ENCODE data around the gene ROBO2.
A peak's percentile ranks its signal among the peaks of the same experiment; 100 is the strongest.
"Not testable (repeated sequence)": the region's sequence is repeated elsewhere in the genome, so short reads cannot be mapped to it uniquely, and the experiment has no call there.

ROBO2 gene

DNA sequence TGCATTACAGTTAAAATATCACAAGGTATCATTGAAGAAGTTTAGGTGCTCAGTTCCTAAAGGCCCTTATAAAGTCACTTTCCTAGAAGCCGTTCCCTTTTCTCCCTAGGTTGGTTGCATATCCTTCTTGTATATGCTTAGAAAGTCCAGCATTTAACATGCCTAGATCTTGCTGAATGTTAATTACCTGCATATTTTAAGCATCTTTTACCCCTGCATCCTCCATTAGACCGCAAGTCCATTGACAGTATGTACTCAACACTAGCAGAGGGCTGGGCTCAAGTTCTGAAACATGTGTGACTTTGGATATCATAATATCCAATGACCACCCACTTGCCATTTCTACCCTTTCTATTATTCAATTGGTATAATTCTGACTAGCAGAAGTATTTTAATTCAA lies 336.6 kb downstream of the ROBO2 start:
- WGBS, 2 experiments = 94 to 100% methylated on average over 2 of the region's 2 CpGs
- Histone ChIP-seq H3K9me3 (ENCODE audit: control insufficient read depth, low read length) (no peaks in the 10 kb centered on the region), H3K4me1 (ENCODE audit: control insufficient read depth, insufficient read depth, low read length) (no peaks in the 10 kb centered on the region), H3K27ac (ENCODE audit: insufficient read depth, low read depth, low read length, poor library complexity, severe bottlenecking) (no peak overlapping the region), H3K27me3 (ENCODE audit: control insufficient read depth, insufficient read depth, low read length, poor library complexity, severe bottlenecking) (no peaks in the 10 kb centered on the region), H3K4me3 (ENCODE audit: insufficient read depth, low read depth, low read length) (no peak overlapping the region), H3K36me3 (ENCODE audit: control insufficient read depth, insufficient read depth, low read length) (no peaks in the 10 kb centered on the region)

GRCh38 chr3:77377717-77378116 lies 337.8 kb downstream of the ROBO2 start:
- no peaks in the 10 kb centered on the region for H3K36me3 ChIP-seq (ENCODE audit: control insufficient read depth, insufficient read depth, low read length)
- no peak overlapping the region for H3K4me3 ChIP-seq (ENCODE audit: insufficient read depth, low read depth, low read length)
- no peak overlapping the region for H3K27ac ChIP-seq (ENCODE audit: insufficient read depth, low read depth, low read length, poor library complexity, severe bottlenecking)
- H3K4me1 ChIP-seq (ENCODE audit: control insufficient read depth, insufficient read depth, low read length) = no peaks in the 10 kb centered on the region
- 93 to 100% methylated on average over 1 of the region's 1 CpG for WGBS, 2 experiments
- no peaks in the 10 kb centered on the region for H3K9me3 ChIP-seq (ENCODE audit: control insufficient read depth, low read length)
- H3K27me3 ChIP-seq (ENCODE audit: control insufficient read depth, insufficient read depth, low read length, poor library complexity, severe bottlenecking) = no peaks in the 10 kb centered on the region

DNA sequence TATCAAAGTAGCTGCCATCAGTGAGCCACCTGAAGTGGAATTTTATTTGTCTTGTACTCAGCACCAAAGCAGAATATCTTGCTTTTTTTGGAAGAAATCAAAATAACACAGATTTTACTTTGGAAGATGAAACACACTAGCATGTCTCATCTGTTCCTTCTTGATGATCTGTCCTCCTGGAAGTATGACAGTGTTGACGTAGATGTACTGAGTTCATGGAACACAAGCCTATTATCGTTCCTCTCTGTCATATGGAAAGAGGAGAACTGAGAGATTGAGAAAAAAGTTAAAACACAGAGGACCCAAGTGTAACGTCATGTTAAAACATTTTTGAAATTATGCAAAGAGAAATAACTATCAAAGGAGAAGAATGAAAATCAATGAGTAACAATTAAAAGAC lies 340.2 kb downstream of the ROBO2 start:
- WGBS, 2 experiments = 95 to 96% methylated on average over 3 of the region's 3 CpGs
- no peak overlapping the region for H3K27ac ChIP-seq (ENCODE audit: insufficient read depth, low read depth, low read length, poor library complexity, severe bottlenecking)
- no peaks in the 10 kb centered on the region for H3K4me1 ChIP-seq (ENCODE audit: control insufficient read depth, insufficient read depth, low read length)
- H3K9me3 ChIP-seq (ENCODE audit: control insufficient read depth, low read length) = no peaks in the 10 kb centered on the region
- H3K4me3 ChIP-seq (ENCODE audit: insufficient read depth, low read depth, low read length) = no peak overlapping the region
- no peaks in the 10 kb centered on the region for H3K36me3 ChIP-seq (ENCODE audit: control insufficient read depth, insufficient read depth, low read length)
- H3K27me3 ChIP-seq (ENCODE audit: control insufficient read depth, insufficient read depth, low read length, poor library complexity, severe bottlenecking) = no peaks in the 10 kb centered on the region

DNA sequence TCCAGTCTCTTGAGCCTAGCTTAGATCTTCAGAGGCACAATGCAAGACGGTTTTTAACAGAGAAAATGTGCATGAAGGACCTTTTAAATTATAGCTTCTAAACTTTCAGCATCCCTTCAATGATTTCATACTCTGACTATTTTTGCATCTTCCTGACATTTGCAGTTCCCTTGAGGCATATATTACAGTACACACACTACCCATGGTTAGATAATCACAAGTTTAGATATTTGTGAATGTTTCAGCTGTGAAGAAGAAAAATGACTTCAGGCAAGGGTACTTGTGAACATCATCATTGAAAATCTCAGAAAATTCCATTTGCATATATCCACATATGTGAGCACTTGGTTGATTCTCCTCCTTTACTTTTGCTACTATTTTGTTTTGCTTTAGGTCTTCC lies 341.5 kb downstream of the ROBO2 start:
- Histone ChIP-seq H3K36me3 (ENCODE audit: control insufficient read depth, insufficient read depth, low read length) (no peaks in the 10 kb centered on the region), H3K27me3 (ENCODE audit: control insufficient read depth, insufficient read depth, low read length, poor library complexity, severe bottlenecking) (no peaks in the 10 kb centered on the region), H3K9me3 (ENCODE audit: control insufficient read depth, low read length) (no peaks in the 10 kb centered on the region), H3K27ac (ENCODE audit: insufficient read depth, low read depth, low read length, poor library complexity, severe bottlenecking) (no peak overlapping the region), H3K4me3 (ENCODE audit: insufficient read depth, low read depth, low read length) (no peak overlapping the region), H3K4me1 (ENCODE audit: control insufficient read depth, insufficient read depth, low read length) (no peaks in the 10 kb centered on the region)
- 46 to 50% methylated on average over 1 of the region's 1 CpG for WGBS, 2 experiments

DNA sequence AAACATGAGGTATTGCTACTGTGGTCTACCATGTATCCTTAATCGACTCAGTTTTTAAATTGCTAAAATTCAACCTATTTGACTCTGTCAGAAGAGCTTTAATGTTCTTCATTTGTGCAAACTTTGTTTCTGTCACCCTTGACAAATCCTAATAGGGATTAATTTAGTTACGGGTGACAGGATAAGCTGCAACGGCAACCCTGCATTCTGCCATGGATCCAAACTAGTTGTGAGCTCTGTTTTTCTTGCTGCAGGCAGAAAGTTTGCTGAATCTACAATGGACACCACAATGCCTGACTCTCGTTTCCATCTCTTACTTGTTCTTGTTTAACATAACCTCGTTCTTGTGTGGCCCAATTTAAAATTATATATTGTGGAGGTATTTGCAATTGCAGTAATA lies 352.3 kb downstream of the ROBO2 start:
- no peak overlapping the region for H3K4me3 ChIP-seq (ENCODE audit: insufficient read depth, low read depth, low read length)
- H3K9me3 ChIP-seq (ENCODE audit: control insufficient read depth, low read length) = no peaks in the 10 kb centered on the region
- 81% methylated on average over 5 of the region's 5 CpGs for WGBS, 2 experiments
- H3K4me1 ChIP-seq (ENCODE audit: control insufficient read depth, insufficient read depth, low read length) = no peaks in the 10 kb centered on the region
- H3K27ac ChIP-seq (ENCODE audit: insufficient read depth, low read depth, low read length, poor library complexity, severe bottlenecking) = peak overlapping the region; percentile 40
- no peaks in the 10 kb centered on the region for H3K36me3 ChIP-seq (ENCODE audit: control insufficient read depth, insufficient read depth, low read length)
- H3K27me3 ChIP-seq (ENCODE audit: control insufficient read depth, insufficient read depth, low read length, poor library complexity, severe bottlenecking) = no peaks in the 10 kb centered on the region

- Histone ChIP-seq H3K36me3 (ENCODE audit: control insufficient read depth, insufficient read depth, low read length) (no peaks in the 10 kb centered on the region), H3K9me3 (ENCODE audit: control insufficient read depth, low read length) (no peaks in the 10 kb centered on the region), H3K4me1 (ENCODE audit: control insufficient read depth, insufficient read depth, low read length) (no peaks in the 10 kb centered on the region), H3K27ac (ENCODE audit: insufficient read depth, low read depth, low read length, poor library complexity, severe bottlenecking) (no peak overlapping the region), H3K27me3 (ENCODE audit: control insufficient read depth, insufficient read depth, low read length, poor library complexity, severe bottlenecking) (no peaks in the 10 kb centered on the region), H3K4me3 (ENCODE audit: insufficient read depth, low read depth, low read length) (no peak overlapping the region)
- WGBS, 2 experiments = 86 to 94% methylated on average over 5 of the region's 5 CpGs
Measured at GRCh38 chr3:77394046-77394445, 354.1 kb downstream of the ROBO2 start.

DNA sequence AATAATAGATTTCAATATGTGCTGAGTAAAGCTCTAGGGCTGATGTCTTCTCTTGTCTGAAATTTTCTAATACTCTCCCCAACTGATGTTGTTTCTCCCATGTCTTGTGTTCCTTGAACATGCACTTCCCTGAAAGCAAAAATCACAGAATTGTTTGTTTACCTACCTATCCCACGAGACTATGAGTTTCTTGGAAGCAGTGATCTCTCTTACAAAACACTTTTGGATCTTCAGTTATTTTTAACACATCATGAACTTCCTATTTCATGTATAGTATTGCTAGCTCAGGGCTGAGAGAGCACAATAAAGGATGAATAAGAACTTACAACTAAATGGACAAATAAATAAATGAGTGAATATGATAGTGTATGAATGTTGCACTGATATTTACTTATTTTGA lies 365.0 kb downstream of the ROBO2 start:
- no peak overlapping the region for H3K27ac ChIP-seq (ENCODE audit: insufficient read depth, low read depth, low read length, poor library complexity, severe bottlenecking)
- H3K36me3 ChIP-seq (ENCODE audit: control insufficient read depth, insufficient read depth, low read length) = no peaks in the 10 kb centered on the region
- no peaks in the 10 kb centered on the region for H3K9me3 ChIP-seq (ENCODE audit: control insufficient read depth, low read length)
- WGBS, 2 experiments = 73 to 84% methylated on average over 1 of the region's 1 CpG
- H3K4me3 ChIP-seq (ENCODE audit: insufficient read depth, low read depth, low read length) = no peak overlapping the region
- no peaks in the 10 kb centered on the region for H3K27me3 ChIP-seq (ENCODE audit: control insufficient read depth, insufficient read depth, low read length, poor library complexity, severe bottlenecking)
- no peaks in the 10 kb centered on the region for H3K4me1 ChIP-seq (ENCODE audit: control insufficient read depth, insufficient read depth, low read length)

DNA sequence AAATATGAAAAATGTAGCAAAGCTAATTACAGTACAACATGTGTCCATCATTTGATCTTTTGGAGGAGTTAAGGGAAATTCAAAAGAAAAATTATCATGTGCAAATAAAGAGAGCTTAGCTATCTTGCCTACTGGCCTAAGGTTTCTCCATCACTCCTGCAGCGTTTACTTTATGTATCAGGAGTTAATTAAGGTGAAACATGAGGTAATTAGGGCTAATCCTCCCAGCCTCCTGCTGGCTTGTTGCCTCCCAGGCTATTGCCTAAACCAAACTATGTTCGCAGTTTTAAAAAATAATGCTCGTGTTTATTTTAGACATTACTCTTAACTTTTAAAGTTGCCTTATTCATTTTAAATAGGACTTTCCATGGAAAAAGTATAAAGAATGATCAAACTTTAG lies 367.5 kb downstream of the ROBO2 start:
- Histone ChIP-seq H3K36me3 (ENCODE audit: control insufficient read depth, insufficient read depth, low read length) (no peaks in the 10 kb centered on the region), H3K27me3 (ENCODE audit: control insufficient read depth, insufficient read depth, low read length, poor library complexity, severe bottlenecking) (no peaks in the 10 kb centered on the region), H3K4me3 (ENCODE audit: insufficient read depth, low read depth, low read length) (no peak overlapping the region), H3K4me1 (ENCODE audit: control insufficient read depth, insufficient read depth, low read length) (no peaks in the 10 kb centered on the region), H3K27ac (ENCODE audit: insufficient read depth, low read depth, low read length, poor library complexity, severe bottlenecking) (no peak overlapping the region), H3K9me3 (ENCODE audit: control insufficient read depth, low read length) (no peaks in the 10 kb centered on the region)
- 69 to 87% methylated on average over 3 of the region's 3 CpGs for WGBS, 2 experiments

GRCh38 chr3:77410334-77410733 lies 370.4 kb downstream of the ROBO2 start:
- not testable (repeated sequence) for H3K4me3 ChIP-seq (ENCODE audit: insufficient read depth, low read depth, low read length)

GRCh38 chr3:77411334-77411733 lies 371.4 kb downstream of the ROBO2 start:
- H3K4me1 ChIP-seq (ENCODE audit: control insufficient read depth, insufficient read depth, low read length) = no peaks in the 10 kb centered on the region

More at GRCh38 chr3:77410334-77410733, 370.4 kb downstream of the ROBO2 start:
- WGBS, 2 experiments = 88 to 100% methylated on average over 1 of the region's 1 CpG
- H3K27me3 ChIP-seq (ENCODE audit: control insufficient read depth, insufficient read depth, low read length, poor library complexity, severe bottlenecking); H3K4me1 ChIP-seq (ENCODE audit: control insufficient read depth, insufficient read depth, low read length); H3K9me3 ChIP-seq (ENCODE audit: control insufficient read depth, low read length); H3K36me3 ChIP-seq (ENCODE audit: control insufficient read depth, insufficient read depth, low read length); H3K27ac ChIP-seq (ENCODE audit: insufficient read depth, low read depth, low read length, poor library complexity, severe bottlenecking): not testable (repeated sequence)

DNA sequence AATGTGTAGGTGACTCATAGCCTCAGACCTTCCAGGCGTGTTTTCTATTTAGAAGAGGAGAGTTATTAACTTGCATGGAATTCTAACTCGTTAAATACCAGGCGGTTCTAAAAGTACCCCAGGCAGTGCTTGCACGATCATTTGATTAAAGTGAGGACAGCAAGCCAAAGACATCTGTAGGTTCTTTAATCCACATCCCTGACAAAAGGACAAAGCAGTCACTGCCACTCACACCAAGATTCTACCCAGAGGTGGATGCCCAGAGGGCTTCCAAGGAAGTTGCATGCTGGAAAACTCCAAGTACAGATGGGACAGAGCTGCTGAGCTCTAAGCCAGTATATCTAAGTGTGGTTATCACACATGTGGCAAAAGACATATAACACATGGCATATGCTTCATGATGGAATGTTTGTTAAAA lies 372.1 kb downstream of the ROBO2 start:
- H3K4me3 ChIP-seq (ENCODE audit: insufficient read depth, low read depth, low read length) = no peak overlapping the region
- H3K36me3 ChIP-seq (ENCODE audit: control insufficient read depth, insufficient read depth, low read length) = no peaks in the 10 kb centered on the region
- WGBS, 2 experiments = 91% methylated on average over 4 of the region's 4 CpGs
- H3K27ac ChIP-seq (ENCODE audit: insufficient read depth, low read depth, low read length, poor library complexity, severe bottlenecking) = no peak overlapping the region
- H3K27me3 ChIP-seq (ENCODE audit: control insufficient read depth, insufficient read depth, low read length, poor library complexity, severe bottlenecking) = no peaks in the 10 kb centered on the region
- H3K4me1 ChIP-seq (ENCODE audit: control insufficient read depth, insufficient read depth, low read length) = no peaks in the 10 kb centered on the region
- H3K9me3 ChIP-seq (ENCODE audit: control insufficient read depth, low read length) = no peaks in the 10 kb centered on the region

More at GRCh38 chr3:77411334-77411733, 371.4 kb downstream of the ROBO2 start:
- Histone ChIP-seq H3K4me3 (ENCODE audit: insufficient read depth, low read depth, low read length) (no peak overlapping the region), H3K27ac (ENCODE audit: insufficient read depth, low read depth, low read length, poor library complexity, severe bottlenecking) (no peak overlapping the region), H3K9me3 (ENCODE audit: control insufficient read depth, low read length) (no peaks in the 10 kb centered on the region), H3K36me3 (ENCODE audit: control insufficient read depth, insufficient read depth, low read length) (no peaks in the 10 kb centered on the region), H3K27me3 (ENCODE audit: control insufficient read depth, insufficient read depth, low read length, poor library complexity, severe bottlenecking) (no peaks in the 10 kb centered on the region)
- 68 to 85% methylated on average over 1 of the region's 2 CpGs for WGBS, 2 experiments

All from ectodermal cell (in vitro differentiated cells).